Non-pigmented ciliary epithelial cell (primary cell): Measurements from ENCODE around the gene SNX24.
"Not testable (repeated sequence)": the region's sequence is repeated elsewhere in the genome, so short reads cannot be mapped to it uniquely, and the experiment has no call there.

Source experiments
- DNase-seq: peaks from one replicate; pipeline ENCODE4 v3.0.0-alpha.2; 2010; ENCODE audit warnings: low read depth

Gene SNX24

DNA sequence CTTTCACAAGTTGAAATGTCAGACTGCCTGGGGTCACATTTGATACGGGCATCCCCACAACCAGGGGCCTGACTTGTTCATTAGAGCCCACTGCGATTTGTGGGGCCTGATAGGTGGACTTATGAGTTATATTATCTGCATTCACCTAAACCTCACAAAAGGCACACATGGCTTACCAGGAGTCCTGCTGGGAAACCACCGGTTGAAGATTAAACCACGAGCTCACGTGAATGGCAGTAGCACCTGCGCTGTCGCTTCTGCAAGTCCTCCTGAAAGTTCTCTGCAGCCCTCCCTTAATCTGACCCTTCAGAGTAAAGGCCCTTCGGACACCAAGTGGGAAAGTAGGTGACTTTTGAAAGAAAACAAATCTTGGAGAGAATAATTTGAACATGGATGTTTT is 122.2 kb downstream of the SNX24 start:
- no peak for DNase-seq

- DNase-seq: not testable (repeated sequence)
These were observed 122.6 kb downstream of the SNX24 start for GRCh38 chr5:122968056-122968455.

DNA sequence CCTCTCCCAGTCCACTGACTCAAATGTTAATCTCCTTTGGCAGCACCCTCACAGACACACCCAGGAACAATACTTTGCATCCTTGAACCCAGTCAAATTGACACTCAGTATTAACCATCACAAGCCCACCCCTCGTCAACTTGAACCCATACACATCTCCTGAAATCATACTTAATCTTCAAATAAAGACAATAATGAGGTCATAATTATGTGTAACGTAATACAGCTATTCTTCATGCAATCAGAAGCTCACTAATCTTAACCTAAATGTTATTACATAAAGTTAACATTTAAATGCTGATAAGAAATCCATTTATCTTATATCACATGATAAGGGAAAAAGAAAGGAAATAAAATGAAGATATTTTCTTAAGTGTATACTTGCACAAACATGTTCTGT is 125.9 kb downstream of the SNX24 start:
- DNase-seq: no peak

GRCh38 chr5:122972877-122973276 is 127.5 kb downstream of the SNX24 start:
- no peak for DNase-seq

- DNase-seq: not testable (repeated sequence)
These were observed 128.3 kb downstream of the SNX24 start for GRCh38 chr5:122973759-122974158.

- not testable (repeated sequence) for DNase-seq
These were observed 128.8 kb downstream of the SNX24 start for GRCh38 chr5:122974251-122974650.

DNA sequence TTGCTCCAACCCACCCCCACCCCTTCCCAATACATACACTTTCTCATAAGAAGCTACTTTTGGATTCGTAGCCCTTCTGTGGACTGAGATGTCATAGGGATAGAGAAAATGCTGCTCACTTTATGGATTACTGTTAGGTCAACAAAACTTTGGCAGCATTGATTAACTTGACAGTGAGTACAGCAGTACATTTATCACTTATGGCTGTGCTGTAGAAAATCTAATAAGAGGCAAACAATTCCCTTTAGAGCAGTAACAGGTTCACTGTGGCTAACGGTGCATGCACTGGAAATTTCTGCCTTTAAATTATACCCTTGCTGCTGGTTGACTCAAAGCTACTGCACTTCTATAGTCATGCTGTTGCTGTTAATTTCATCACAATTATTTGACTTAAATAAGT is 131.9 kb downstream of the SNX24 start:
- no peak for DNase-seq

GRCh38 chr5:122978068-122978467 is 132.7 kb downstream of the SNX24 start:
- DNase-seq: no peak

DNA sequence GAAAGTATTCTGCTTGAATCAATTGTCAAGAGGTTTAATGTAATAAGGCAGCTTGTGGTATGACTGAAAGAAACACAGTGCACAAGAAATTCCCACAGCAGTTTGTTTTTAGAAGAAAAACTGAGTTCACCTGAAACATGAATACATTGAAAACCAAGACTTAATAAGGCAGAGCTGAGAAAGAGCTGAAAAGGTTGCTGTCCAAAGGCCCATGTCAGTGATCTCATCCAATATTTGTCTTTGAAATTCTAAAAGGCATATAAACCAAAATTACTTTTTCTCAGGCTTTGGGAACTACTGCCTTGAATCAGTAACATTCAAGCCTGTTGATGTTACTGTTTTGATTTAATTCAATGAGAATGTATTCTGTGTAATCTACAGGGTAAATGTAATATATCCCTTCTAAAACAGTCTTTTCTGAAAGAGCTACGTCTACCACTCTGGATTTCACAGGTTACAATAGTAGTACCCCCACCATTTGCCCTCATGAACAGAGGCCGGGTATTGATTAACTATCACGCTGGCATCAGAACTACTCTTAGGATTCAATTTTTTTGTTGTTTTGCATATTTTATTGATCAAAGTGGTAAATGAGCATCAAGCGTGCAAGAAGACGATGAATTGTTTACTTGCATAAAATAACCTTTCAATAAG is 133.4 kb downstream of the SNX24 start:
- DNase-seq: no peak

DNA sequence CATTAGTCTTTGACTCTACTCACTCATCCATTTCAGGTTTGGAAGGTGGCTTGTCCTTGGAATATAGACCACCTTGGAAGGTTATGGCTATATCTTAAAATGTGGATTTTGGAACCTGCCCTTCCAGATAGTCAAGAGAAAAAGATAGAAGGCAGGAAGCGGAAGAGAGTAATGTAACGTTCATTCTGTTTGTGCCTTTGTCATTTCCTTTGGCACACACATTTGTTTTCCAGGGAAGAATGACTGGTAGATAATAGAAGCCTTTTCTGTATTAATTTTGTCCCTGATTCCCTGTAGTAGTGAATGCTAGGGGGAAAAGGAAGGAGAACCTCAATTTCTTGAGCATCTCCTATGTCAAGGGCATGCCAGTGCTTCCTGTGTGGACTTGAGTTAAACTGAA is 136.4 kb downstream of the SNX24 start:
- no peak for DNase-seq

- DNase-seq: no peak
These were observed 137.0 kb downstream of the SNX24 start for GRCh38 chr5:122982376-122982775.

- DNase-seq: no peak
These were observed 139.0 kb downstream of the SNX24 start for GRCh38 chr5:122984425-122984824.

DNA sequence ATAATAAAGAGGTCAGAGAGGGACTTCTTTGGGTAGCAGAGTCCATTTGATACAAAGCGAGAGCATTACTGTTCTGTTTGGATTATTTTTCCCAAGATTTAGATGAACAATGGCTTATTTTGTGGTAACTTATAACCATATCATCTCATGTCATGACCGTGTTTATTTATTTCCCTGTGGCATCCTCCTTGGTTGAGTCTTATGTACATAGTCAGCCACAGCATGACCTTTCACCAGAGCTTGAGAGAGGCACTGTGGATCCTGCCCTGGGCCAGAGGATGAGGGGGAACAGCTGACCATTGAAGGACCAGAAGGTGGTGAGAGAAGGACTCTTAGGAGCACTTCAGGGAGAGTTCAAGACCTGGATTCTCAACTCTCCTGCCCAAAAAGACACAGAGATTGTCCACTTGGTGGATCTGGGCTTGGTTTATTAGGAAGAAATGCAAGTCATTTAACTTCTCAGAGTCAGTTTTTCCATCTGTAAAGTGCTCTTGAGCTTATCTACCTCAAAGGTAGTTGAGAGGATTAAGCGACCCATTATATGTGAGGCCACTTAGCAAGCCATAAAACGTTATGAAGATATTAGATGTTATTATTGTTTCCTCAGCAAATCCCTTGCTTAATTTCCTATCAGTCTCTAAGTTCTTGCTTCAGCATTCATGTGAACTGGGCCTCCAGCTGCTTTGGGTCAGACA is 139.7 kb downstream of the SNX24 start:
- DNase-seq: no peak

- DNase-seq: no peak
These were observed 140.7 kb downstream of the SNX24 start for GRCh38 chr5:122985954-122986721.

GRCh38 chr5:122996091-122996490 is 150.7 kb downstream of the SNX24 start:
- no peak for DNase-seq

DNA sequence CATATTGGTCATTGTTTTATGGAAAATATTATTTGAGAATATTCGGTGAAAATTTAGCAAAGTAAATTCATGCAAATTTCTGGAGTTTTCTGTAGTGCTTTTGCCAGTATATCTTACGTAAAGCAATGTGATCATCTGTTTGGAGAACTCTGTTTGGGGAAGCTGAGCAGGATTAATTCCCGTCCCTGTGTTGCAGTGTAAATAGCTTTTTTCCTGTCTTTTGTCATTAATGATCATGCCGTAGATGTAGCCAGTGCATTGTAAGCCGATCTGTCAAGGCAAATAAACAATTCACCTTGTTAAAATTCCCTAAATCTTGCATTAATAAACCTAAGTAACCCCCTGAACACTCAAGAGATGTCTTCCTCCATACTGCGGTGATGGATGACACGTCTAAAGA is 151.9 kb downstream of the SNX24 start:
- no peak for DNase-seq

- DNase-seq: no peak
These were observed 154.6 kb downstream of the SNX24 start for GRCh38 chr5:122999947-123000563.

DNA sequence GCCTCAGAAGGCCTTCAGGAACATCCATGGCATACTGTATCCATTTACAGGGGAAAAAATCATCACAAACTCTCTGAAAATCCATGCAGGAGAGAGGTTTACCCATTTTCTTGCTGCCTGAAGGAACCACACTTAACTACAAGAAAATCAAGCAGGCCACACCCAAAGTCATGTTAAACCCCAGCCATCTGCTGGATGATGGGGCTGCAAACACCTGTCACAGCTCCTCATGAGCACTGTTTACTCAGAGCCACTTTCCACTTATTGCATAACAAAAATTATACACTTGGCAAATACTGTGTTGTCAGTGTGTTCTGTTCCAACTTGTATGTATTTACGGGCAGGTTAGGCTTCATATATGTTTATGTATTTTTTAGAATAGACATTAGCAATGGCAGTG is 155.3 kb downstream of the SNX24 start:
- DNase-seq: no peak

DNA sequence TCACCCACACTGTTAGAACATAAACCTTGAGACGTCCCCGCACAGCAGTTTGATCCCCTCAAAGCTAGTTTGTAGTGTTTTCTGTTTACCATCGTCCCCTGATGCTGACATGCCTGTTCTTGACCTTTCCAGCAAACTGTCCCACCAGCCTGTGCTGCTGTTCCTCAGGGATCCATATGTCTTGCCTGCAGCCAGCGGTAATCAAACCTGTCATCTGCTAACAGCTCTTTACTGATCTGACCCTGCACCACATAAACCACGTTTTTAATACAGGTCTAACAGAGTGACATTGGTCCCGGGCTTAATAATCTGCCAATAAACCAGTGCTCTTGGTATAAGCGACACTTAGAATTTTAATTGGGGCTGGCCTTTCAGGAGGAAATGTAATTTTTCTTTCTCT is 156.4 kb downstream of the SNX24 start:
- no peak for DNase-seq

DNA sequence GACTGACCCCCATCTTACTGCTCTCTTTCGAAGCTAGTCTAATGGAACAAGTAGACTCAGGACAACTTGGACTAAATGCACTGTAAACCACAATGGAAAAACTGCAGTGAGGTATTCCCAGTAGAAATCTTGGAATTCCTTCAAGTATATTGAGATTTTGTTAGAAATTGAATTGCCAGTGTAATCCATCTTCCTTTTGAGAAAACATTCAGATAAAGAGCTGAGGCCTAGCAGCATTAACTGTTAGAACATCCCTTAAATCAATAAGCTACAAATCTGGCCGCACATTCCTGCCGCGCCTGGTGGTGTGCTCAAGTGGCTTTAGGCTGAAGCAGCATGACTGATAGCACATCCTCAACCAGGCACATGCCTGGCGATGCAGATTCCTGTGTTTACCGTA is 161.8 kb downstream of the SNX24 start:
- no peak for DNase-seq

DNA sequence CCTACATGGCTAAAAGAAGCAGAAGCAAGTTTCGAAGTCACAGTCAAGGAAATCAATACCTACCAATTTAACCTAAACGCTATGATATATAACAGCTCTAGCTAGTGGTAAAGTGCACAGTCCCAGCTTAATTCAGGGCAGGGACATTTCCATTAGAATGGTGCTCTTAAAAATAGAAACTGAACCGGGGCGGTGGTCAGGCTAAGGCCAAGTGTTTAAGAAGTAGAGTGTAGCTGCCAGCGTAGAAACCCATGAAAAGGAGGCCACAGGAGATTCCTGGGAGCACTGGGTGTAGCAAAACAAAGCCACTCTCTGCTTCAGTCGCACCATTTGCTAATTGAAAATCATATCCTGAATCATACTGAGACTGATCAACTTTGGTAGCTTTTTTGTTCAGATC is 162.3 kb downstream of the SNX24 start:
- DNase-seq: no peak

- no peak for DNase-seq
These were observed 166.9 kb downstream of the SNX24 start for GRCh38 chr5:123012321-123012720.

DNA sequence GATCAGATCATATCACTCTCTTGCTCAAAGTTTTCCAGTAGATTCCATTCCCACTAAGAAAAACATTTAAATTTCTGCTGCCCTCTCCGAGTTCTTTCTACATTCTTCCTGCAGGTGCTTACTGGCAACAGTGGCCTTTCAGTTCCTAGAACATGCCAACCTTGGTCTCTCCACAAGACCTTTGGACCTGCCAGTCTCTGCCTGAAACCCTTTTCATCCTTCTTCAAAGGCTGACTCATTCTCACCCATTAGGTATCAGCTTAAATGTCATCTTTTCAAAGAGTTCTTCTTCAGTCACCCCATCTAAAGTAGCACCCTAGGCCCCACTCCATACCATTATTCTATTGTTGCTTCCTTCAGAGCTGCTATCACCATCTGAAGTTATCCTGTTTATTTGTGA is 169.3 kb downstream of the SNX24 start:
- no peak for DNase-seq
